GM18909 (cell line): Measurements from ENCODE around the gene HEATR9.

Source experiments
- ATAC-seq: cut with Tn5 transposase; IDR thresholded peaks from one replicate; pipeline ENCODE4 v1.9.1; 2021; ENCODE audit warnings: mild to moderate bottlenecking; ENCODE audit not compliant: unreplicated experiment, poor library complexity

Gene HEATR9

DNA sequence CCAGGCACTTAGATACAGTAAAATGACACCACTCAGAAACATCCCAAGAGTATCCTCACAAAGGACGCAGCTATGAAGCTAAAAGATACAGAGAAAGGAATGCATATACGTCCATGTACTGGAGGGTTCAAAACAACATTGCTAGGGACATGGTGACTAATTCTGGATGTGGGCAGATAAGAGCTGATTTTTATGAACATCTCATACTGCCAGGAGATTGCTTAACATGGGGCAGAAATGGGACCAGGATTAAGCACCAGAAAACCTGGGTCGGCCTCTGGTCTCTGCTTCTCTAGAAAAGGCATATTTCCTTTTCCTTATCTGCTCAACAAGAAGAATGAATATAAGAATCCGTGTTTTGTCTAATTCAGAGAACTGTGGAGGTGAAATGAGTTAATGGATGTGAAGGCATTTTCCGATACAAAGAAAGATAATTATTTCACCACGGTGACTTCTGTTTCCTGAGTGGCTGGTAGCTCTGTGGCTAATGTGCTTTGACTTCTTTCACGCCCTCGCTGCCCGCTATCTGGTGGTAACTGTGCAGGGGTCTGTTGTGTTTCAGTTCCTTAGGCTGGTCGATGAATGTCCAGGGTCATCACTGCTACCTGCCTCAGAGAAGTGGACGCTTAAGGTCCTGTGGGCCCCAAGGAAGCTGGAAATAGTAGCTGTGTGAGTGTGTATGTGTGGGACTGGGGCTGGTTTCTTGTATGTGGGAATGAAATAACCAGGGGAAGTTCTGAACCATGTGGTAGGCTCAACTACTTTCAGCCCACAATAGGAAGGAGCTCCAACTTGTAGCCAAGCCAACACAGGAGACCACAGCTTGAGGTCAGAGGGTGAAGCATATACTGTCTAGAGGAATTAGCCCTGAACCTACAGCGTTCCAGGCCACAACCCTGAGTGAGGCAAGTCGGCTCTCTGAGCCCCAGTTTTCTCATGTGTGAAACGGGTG, 27.2 kb upstream of the HEATR9 start:
- peak; percentile 56 for ATAC-seq

DNA sequence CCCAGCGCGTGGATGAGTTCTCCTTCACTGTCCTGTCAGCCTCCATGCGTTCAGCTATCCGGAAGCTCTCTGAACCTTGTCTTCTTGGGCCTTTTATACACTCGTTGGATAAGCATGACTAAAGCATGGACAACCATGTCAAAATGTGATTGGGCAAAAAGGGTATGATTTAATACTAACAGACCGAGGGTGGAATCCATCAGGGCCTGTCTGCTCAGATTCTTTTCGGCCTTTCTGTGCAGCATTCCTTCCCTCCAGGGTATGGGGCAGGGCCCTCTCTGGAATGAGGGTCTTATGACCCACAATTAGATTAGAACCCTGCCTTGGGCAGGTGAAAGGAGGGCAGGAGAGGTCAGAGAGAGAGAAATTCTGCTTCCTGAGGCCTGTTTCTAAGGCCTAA, 25.5 kb upstream of the HEATR9 start:
- ATAC-seq, result no peak

DNA sequence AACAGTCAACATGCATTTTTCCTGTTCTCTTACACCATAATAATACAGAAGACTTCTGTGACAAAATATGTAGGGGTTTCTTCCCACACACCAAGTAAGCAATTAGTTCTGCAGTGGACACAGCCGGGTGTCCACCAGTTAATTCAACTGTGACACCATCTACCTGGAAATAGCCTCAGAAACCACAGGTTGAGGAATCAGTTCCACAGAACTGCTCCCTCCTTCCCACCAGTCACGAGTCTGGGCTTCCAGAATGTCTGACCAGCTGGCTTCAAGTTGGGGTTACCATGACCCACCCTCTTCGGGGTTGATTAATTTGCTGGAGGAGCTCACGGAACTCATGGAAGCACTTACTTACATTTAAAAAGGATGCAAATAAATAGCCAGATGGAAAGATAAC, 25.1 kb upstream of the HEATR9 start:
- no peak for ATAC-seq

DNA sequence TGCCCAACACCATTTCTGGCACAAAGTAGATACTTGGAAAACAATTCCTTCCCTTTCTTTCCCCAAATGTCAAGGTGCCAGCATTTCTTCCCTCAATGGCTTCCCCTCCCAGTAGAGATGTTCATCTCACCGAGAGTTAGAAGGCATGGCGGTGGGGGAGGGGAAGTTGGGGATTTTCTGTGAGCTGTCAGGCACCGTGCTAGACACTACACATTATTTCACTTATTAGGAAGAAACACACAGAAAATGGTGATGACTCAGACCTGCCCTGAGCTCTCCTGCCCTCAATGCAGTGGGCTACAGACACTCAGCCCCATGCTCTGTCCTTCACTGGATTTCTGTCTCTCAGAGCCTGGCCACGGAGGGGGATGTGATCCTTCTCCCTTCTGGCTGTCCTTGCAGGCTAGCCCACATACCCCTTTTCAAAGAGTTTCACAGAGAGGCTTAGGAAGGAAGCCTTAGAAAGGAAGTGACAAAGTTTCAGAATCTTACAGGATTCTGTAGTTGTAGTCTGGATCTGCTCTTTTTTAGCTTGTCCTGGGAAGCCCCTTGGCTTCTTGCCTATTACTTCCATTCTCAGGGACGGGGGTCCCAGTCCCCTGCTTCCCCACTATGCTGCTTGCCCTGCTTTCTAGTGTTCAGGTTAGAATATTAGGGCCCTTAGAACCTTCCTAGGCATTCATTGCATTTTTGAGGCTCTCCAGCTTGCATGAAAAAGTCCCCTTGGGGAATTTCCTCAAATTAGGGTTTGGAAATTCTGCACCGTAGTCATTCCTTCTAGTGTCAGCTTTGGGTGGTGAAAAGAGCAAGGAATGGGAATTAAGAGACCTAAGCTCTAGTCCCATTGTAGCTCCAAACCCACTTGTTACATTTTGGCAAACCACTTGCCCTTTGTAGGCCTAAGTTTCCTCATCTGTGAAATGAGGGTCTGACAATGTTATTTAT, 23.7 kb upstream of the HEATR9 start:
- ATAC-seq, result no peak

DNA sequence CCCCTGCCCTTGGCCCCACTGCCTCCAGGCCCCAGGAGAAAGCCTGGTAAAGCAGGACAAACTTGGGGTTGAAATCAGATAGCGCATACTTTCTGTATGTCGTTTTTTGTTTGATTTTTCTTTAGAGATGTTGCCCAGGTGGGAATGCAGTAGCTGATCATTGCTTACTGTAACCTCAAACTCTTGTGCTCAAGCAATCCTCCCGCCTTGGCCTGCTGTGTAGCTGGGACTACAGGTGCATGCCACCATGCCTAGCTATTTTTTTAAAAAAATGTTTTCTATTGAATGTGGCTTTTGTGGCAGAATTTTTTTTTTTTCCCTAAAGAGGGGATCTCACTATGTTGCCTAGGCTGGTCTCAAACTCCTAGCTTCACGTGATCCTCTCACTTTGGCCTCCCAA, 22.6 kb upstream of the HEATR9 start:
- no peak for ATAC-seq

DNA sequence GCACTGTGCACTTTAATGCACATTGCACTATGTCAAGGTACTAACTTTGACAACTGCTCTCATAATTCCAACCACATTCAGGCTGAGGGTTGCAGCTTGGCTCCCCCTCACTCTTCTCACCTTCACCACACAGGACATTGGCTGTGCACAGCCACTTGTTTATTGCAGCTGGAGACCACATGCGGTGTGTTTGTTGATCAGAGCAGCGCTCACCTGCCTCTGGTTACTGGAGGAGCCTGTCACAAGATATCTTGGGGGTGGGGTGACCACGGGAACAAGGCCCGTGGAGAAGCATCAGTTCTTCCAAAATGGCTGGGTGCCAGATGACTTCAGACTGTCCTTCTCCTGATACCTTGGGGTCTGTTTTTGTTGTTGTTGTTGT, 22.1 kb upstream of the HEATR9 start:
- no peak for ATAC-seq

- no peak for ATAC-seq
Measured at GRCh38 chr17:35889818-35890773, 21.4 kb upstream of the HEATR9 start.

DNA sequence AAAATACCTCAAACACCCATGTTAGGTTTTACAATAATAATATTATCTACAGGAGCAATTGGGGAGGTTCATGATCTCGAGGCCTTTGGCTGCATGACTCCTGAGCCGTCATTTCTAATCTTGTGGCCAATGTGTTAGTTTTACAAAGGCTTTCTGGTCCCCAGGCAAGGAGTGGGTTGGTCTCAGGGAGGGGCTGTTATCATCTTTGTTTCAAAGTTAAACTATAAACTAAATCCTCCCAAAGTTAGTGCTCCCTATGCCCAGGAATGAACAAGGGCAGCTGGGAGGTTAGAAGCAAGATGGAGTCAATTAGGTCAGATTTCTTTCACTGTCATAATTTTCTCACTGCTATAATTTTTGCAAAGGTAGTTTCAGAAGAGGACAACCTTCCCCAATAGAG, 20.6 kb upstream of the HEATR9 start:
- no peak for ATAC-seq

DNA sequence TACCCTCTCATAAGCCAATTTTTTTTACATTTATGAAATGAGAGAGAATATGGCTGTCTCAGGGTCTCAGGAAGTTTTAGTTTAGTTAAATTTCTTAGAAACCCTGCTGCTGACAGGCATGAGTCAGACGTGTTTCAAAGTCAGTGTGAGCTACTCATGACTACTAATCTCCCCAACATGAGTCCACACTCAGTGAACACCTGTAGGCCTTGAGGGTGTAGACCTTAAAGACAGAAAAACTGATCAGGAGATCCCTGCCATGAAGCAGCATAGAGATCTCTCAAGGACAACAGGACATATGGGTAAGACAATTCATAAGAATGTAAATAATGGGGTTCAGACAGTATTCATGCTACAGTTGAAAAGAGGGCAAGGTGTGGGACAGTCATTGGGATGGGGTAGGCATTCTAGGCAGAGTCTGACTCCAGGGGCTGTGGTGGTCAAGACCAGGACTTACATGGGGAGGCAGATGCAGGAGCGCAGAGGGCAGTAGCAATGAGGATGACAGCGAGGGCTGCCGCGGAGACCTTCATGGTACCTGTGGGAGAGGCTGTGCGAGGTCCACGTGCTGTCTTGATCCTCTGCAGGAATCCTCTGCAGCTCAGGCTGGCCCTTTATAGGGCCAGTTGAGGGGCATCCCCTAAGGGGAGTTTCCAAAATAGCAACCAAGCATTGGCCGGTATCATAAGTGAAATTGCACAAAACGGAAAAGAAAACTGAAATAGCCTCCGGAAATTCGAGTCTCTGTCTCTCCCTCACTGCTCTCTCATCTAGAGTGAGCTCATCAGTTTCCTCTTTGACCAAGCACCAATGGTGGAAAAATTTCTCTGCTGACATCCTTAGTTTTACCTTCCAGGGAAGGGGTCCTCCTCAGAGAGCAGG, 11.3 kb upstream of the HEATR9 start, which contains the start of gene CCL5:
CCL5 (minus strand) TSS at position 588 of the 882 bp plus-strand sequence.
- ATAC-seq, result peak; percentile 90

DNA sequence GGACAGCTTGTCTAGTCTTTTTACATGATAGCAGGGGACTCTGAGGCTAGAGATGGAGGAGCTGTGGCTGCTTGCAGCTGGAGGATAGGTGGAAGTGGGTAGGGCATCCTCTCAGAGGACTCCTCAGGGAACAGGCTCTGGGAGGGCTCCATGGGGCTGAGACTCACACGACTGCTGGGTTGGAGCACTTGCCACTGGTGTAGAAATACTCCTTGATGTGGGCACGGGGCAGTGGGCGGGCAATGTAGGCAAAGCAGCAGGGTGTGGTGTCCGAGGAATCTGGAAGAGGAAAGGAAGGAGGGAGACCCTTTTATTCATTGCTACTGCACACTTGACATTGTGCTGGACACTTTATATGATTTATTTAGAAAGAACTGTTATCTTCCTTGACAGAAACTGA, 9.7 kb upstream of the HEATR9 start:
- ATAC-seq, result no peak

DNA sequence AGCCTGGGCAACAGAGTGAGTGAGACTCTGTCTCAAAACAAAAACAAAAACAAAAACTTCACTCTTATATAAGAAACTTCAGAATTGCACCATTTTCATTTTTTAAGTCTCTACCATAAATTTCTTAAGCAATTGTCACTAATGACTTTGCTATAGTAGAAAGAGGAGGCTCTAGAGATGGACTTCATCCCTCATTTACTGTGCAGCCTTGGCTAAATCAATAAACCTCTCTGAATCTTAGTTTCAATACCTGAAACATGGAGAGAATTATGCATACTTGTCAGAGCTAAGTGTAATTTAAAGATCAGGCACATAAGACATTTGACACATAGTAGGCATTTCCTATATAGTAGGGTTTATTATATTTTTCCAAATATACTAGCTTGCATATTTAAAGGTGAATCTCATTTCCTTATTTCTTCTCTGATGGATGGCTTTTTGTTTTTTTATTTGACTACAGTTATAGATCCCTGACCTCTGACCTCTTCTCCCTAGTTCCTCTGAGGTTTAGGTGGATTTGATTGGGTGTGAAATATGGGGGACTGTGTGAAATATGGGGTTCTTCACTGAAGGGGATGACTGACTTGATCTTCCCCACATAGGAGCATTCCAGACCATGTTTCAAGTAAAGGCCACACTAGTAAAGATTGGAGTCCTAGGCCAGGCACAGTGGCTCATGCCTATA, 8.8 kb upstream of the HEATR9 start:
- no peak for ATAC-seq

- ATAC-seq, result no peak
Measured at GRCh38 chr17:35876534-35876933, 7.8 kb upstream of the HEATR9 start.

GRCh38 chr17:35875800-35876139, 7.1 kb upstream of the HEATR9 start:
- ATAC-seq, result no peak

- peak; percentile 33 for ATAC-seq
Measured at GRCh38 chr17:35875072-35875799, 6.5 kb upstream of the HEATR9 start.

DNA sequence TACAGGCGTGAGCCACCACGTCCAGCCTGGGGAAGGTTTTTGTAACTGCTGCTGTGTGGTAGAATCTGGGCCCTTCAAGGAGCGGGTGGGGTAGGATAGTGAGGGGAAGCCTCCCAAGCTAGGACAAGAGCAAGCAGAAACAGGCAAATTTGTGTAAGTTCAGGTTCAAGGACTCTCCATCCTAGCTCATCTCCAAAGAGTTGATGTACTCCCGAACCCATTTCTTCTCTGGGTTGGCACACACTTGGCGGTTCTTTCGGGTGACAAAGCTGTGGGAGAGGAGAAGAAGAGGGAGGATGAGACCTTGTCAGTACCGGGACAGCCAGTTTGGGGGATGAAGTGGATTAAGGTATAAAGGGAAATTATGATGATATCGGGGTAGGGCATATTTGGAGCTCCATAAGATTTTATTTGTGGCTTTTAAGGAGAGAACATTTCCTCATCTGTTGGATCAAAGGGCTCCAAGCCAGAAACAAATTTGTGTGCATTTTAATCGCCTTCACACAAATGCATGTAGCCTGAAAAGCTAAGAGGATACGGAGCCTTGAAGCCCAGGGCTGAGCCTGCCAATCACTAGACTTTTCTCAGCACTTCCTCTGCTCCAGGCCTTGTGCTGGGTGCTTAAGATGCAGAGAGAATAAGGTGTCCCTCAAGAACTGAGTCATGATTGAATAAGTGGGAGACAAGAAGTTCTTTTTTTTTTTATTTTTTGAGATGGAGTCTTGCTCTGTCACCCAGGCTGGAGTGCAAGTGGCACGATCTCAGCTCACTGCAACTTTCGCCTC, 3.7 kb upstream of the HEATR9 start:
- ATAC-seq, result no peak

GRCh38 chr17:35870906-35871819, 2.5 kb upstream of the HEATR9 start:
- no peak for ATAC-seq
